ENCODE results near the gene RASAL1. TPM values are rescaled to one million over a fixed set of nuclear protein-coding genes. Genes with fewer than 3 reads are reported as not detected.

RASAL1 gene
- total and polyA plus RNA-seq, 10 donors = 0.13 to 1.7 (median 0.62) TPM; not detected in 2

- Histone ChIP-seq H3K27ac (peak overlapping the region in 3 of 8 donors; percentile 41 to 60 (median 41)), H3K4me3 (no peak overlapping the region), H3K9me3 (no peaks in the 10 kb centered on the region), H3K27me3 (replicated peaks in 1 of 7) (peaks cover 0 to 7% (median 0%) of the 10 kb centered on the region in 7 donors), H3K4me1 (peaks cover 19 to 75% (median 51%) of the 10 kb centered on the region in 6 donors), H3K36me3 (no peaks in the 10 kb centered on the region)
- no peak for DNase-seq
- intact Hi-C loops (cut with DNase I; ENCODE audit: low total_unique reads) = no loop called here
- WGBS, 5 donors = 63 to 75% (median 71%) methylated on average over 7 of the region's 7 CpGs
- TF ChIP-seq POLR2AphosphoS5 (IDR thresholded peaks at IDR 0.05) (peak in 1 of 3 donors; percentile 58), POLR2A (IDR thresholded peaks at IDR 0.05) (no peak)
These were observed 84.8 kb downstream of the RASAL1 start for GRCh38 chr12:113050795-113051194.

DNA sequence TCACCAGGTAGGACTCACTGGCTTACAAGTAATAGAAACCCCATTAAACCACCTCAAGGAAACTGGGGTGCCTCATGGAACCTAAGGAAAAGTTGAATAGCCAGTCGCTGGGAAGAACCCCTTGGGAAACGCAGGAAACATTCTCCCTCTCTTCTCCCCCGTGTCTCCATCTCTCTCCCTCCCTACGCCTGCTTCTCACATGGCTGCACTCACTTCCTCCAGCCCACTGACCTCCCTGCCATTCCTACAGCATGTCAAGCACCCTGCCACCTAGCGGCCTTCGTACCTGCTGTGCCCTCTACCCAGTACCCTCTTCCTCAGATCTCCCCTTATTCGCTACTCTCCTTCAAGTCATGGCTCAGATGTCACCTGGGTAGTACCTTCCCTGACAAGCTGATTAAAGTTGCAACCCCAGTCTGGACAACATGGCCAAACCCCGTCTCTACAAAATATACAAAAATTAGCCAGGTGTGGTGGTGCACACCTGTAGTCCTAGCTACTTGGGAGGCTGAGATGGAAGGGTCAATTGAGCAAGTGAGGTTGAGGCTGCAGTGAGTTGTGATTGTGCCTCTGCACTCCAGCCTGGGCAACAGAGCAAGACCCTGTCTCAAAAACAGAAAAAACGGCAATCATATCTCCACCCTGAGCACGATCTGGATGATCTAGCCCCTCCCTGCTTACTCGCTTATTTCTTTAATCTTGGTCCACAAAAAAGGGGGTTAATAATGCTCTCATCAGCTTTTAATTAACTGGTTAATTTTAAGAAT, 85.4 kb downstream of the RASAL1 start:
- H3K9me3 ChIP-seq = no peaks in the 10 kb centered on the region
- peaks cover 15 to 68% (median 45%) of the 10 kb centered on the region in 6 donors for H3K4me1 ChIP-seq
- no peak for DNase-seq
- intact Hi-C loops (cut with DNase I; ENCODE audit: low total_unique reads) = loop anchor here (2.0 to 5.0 kb wide), 3 partner anchors 49 to 122 kb away; no protein-coding TSS in a partner anchor
- 50 to 59% (median 55%) methylated on average over 11 of the region's 11 CpGs for WGBS, 5 donors
- H3K4me3 ChIP-seq = no peak overlapping the region
- TF ChIP-seq POLR2AphosphoS5 (IDR thresholded peaks at IDR 0.05) = peak in 1 of 3 donors; percentile 19
- TF ChIP-seq, protein P1, sequence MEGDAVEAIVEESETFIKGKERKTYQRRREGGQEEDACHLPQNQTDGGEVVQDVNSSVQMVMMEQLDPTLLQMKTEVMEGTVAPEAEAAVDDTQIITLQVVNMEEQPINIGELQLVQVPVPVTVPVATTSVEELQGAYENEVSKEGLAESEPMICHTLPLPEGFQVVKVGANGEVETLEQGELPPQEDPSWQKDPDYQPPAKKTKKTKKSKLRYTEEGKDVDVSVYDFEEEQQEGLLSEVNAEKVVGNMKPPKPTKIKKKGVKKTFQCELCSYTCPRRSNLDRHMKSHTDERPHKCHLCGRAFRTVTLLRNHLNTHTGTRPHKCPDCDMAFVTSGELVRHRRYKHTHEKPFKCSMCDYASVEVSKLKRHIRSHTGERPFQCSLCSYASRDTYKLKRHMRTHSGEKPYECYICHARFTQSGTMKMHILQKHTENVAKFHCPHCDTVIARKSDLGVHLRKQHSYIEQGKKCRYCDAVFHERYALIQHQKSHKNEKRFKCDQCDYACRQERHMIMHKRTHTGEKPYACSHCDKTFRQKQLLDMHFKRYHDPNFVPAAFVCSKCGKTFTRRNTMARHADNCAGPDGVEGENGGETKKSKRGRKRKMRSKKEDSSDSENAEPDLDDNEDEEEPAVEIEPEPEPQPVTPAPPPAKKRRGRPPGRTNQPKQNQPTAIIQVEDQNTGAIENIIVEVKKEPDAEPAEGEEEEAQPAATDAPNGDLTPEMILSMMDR (IDR thresholded peaks at IDR 0.05 in 8 of 11, conservative IDR thresholded peaks at IDR 0.05 in 3 of 11) = peak in 7 of 11 experiments; percentile 21 to 48 (median 38)
- no peak for TF ChIP-seq POLR2A (IDR thresholded peaks at IDR 0.05)
- H3K27ac ChIP-seq = peak overlapping the region in 5 of 8 donors; percentile 3 to 60 (median 41)
- no peaks in the 10 kb centered on the region for H3K36me3 ChIP-seq
- peaks cover 0 to 1% (median 0%) of the 10 kb centered on the region in 7 donors for H3K27me3 ChIP-seq (replicated peaks in 1 of 7)

Small RNA genes lying within 50 kb of the gene (microRNA-seq; reads per million reads assigned to microRNA genes)
- gene MIR7106 = 0 reads per million in 3 donors

Small RNA genes lying within 50 kb of the gene (small RNA-seq; reads per million reads assigned to genes)
- 0 reads per million in 4 donors for gene MIR7106
- gene RF00019 = 0 reads per million in 4 donors

Other genes with a start within 250 kb of the RASAL1 start
- 10 to 100 TPM; 43.2 to 68.4 (median 56.7) TPM for gene OAS1, start 228.8 kb downstream of the RASAL1 start, total RNA-seq
- 10 to 100 TPM; 34.7 to 53.8 (median 47.7) TPM for gene OAS1, start 228.8 kb downstream of the RASAL1 start, polyA plus RNA-seq
- 10 to 100 TPM; 26.9 to 54.5 (median 37.3) TPM for gene OAS3, start 197.3 kb downstream of the RASAL1 start, total RNA-seq
- gene OAS3, start 197.3 kb downstream of the RASAL1 start, polyA plus RNA-seq = 10 to 100 TPM in 1 of 3 donors, 1 to 10 TPM in 2; 5.0 to 14.7 (median 5.5) TPM
- 10 to 100 TPM; 37.9 to 71.4 (median 48.7) TPM for gene OAS2, start 157.2 kb downstream of the RASAL1 start, total RNA-seq
- 10 to 100 TPM; 21.0 to 32.1 (median 25.6) TPM for gene OAS2, start 157.2 kb downstream of the RASAL1 start, polyA plus RNA-seq
- gene DTX1, start 79.0 kb downstream of the RASAL1 start, total RNA-seq = 100 to 1,000 TPM in 2 of 7 donors, 10 to 100 TPM in 5; 54.6 to 141 (median 76.1) TPM
- 100 to 1,000 TPM in 1 of 3 donors, 10 to 100 TPM in 2; 53.4 to 102 (median 96.7) TPM for gene DTX1, start 79.0 kb downstream of the RASAL1 start, polyA plus RNA-seq
- not detected for gene CFAP73, start 14.0 kb upstream of the RASAL1 start, total RNA-seq
- gene CFAP73, start 14.0 kb upstream of the RASAL1 start, polyA plus RNA-seq = under 1 TPM; 0.64 to 0.71 (median 0.70) TPM
- gene DDX54, start 49.7 kb upstream of the RASAL1 start, total RNA-seq = 10 to 100 TPM; 44.4 to 73.1 (median 59.8) TPM
- gene DDX54, start 49.7 kb upstream of the RASAL1 start, polyA plus RNA-seq = 10 to 100 TPM; 47.9 to 80.3 (median 69.9) TPM
- gene RITA1, start 50.0 kb upstream of the RASAL1 start, total RNA-seq = 10 to 100 TPM; 11.1 to 15.6 (median 11.9) TPM
- gene RITA1, start 50.0 kb upstream of the RASAL1 start, polyA plus RNA-seq = 10 to 100 TPM in 2 of 3 donors, 1 to 10 TPM in 1; 9.0 to 15.5 (median 13.0) TPM
- gene TPCN1, start 85.7 kb upstream of the RASAL1 start, total RNA-seq = 10 to 100 TPM; 44.6 to 90.1 (median 51.9) TPM
- 10 to 100 TPM; 15.5 to 28.9 (median 27.8) TPM for gene TPCN1, start 85.7 kb upstream of the RASAL1 start, polyA plus RNA-seq
- gene SLC8B1, start 199.3 kb upstream of the RASAL1 start, total RNA-seq = 100 to 1,000 TPM in 2 of 7 donors, 10 to 100 TPM in 5; 54.7 to 126 (median 84.4) TPM
- gene SLC8B1, start 199.3 kb upstream of the RASAL1 start, polyA plus RNA-seq = 10 to 100 TPM; 15.0 to 47.1 (median 32.5) TPM
- gene PLBD2, start 222.8 kb upstream of the RASAL1 start, total RNA-seq = 10 to 100 TPM; 27.9 to 38.8 (median 30.6) TPM
- 1 to 10 TPM; 4.2 to 9.0 (median 4.3) TPM for gene PLBD2, start 222.8 kb upstream of the RASAL1 start, polyA plus RNA-seq